ENCODE results near the gene FITM2.

DNA sequence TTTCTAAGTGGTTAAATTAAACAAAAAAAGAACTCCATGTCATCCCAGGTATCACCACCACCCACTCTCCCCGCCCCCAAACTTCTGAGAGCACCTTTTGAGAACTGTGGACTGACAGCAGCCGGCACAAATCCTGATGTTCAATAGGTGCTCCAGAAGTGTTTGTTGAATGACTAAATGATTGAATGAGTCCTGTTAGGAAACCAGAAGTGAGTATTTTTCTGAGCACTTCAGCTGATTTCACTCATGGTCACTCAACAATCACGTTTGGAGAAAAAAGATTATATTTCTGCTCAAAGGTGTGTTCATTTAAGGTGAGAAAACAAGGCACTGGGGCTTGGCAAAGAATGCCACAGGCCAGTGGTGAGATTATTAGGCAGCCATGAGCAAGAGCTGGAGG lies 38.3 kb upstream of the FITM2 start:
- no peak for TF ChIP-seq POLR2A (IDR thresholded peaks at IDR 0.05)
- TF ChIP-seq, protein P1, sequence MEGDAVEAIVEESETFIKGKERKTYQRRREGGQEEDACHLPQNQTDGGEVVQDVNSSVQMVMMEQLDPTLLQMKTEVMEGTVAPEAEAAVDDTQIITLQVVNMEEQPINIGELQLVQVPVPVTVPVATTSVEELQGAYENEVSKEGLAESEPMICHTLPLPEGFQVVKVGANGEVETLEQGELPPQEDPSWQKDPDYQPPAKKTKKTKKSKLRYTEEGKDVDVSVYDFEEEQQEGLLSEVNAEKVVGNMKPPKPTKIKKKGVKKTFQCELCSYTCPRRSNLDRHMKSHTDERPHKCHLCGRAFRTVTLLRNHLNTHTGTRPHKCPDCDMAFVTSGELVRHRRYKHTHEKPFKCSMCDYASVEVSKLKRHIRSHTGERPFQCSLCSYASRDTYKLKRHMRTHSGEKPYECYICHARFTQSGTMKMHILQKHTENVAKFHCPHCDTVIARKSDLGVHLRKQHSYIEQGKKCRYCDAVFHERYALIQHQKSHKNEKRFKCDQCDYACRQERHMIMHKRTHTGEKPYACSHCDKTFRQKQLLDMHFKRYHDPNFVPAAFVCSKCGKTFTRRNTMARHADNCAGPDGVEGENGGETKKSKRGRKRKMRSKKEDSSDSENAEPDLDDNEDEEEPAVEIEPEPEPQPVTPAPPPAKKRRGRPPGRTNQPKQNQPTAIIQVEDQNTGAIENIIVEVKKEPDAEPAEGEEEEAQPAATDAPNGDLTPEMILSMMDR (IDR thresholded peaks at IDR 0.05 in 4 of 5, conservative IDR thresholded peaks at IDR 0.05 in 1 of 5): no peak
